Measurements from ENCODE around the gene C19orf81. TPM values are rescaled to one million over a fixed set of nuclear protein-coding genes. Genes with fewer than 3 reads are reported as not detected.

C19orf81 gene
- total and polyA plus RNA-seq, 2 donors (not counting 3 experiments of a cell fraction or from before 2014, with no cell fraction given), result 0.79 to 2.5 TPM

DNA sequence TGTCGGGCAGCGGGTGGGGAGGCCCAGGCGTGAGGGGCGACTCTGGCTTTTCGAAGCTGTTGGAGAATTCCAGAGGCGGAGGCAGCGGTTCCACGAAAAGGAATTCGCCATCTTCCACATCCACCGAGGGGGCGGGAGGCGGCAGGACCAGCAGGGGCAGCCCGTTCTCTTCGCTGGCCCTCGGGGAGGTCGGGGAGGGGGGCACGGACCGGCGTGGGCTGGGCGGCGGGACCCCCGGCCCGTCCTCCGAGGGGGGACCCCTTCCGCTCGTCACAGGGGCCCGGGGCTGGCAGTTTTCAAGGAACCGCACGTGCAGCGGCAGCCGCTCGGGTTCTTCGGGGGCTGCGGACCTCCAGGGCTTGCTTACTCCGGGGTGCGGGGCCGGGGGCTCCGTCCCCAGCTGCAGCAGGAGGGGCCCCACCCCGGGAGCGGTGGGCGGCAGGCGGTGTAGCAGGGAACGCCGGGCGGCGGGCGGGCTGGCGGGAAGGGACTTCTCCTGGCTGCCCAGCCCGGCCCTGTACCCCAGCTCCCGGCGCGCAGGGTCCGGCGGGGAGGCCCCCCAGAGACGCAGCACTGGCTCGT, 18.0 kb downstream of the C19orf81 start:
- FAIRE-seq (no peak), DNase-seq (ENCODE audit: low read depth, low spot score) (no peak)
- H3K9ac ChIP-seq (replicated peaks; ENCODE audit: extremely low read depth, insufficient read depth, low read length), result no peak overlapping the region
- no peak overlapping the region for H3K4me2 ChIP-seq (ENCODE audit: insufficient read depth, low read length)
- H3K36me3 ChIP-seq (ENCODE audit: control insufficient read depth in 2 of 2, extremely low read depth in 1 of 2, insufficient read depth in 2 of 2, low read length in 2 of 2), result no peaks in the 10 kb centered on the region
- TF ChIP-seq, protein P1, sequence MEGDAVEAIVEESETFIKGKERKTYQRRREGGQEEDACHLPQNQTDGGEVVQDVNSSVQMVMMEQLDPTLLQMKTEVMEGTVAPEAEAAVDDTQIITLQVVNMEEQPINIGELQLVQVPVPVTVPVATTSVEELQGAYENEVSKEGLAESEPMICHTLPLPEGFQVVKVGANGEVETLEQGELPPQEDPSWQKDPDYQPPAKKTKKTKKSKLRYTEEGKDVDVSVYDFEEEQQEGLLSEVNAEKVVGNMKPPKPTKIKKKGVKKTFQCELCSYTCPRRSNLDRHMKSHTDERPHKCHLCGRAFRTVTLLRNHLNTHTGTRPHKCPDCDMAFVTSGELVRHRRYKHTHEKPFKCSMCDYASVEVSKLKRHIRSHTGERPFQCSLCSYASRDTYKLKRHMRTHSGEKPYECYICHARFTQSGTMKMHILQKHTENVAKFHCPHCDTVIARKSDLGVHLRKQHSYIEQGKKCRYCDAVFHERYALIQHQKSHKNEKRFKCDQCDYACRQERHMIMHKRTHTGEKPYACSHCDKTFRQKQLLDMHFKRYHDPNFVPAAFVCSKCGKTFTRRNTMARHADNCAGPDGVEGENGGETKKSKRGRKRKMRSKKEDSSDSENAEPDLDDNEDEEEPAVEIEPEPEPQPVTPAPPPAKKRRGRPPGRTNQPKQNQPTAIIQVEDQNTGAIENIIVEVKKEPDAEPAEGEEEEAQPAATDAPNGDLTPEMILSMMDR (IDR thresholded peaks at IDR 0.05; ENCODE audit: extremely low read depth in 1 of 2, insufficient read depth in 1 of 2, low read depth in 1 of 2, low read length in 2 of 2), result no peak
- no peak for TF ChIP-seq MYC (IDR thresholded peaks at IDR 0.05; ENCODE audit: low read depth, low read length)
- no peak for TF ChIP-seq JUN (IDR thresholded peaks at IDR 0.05; ENCODE audit: borderline replicate concordance, insufficient read depth, insufficient read length, low read depth)
- TF ChIP-seq, protein P2, sequence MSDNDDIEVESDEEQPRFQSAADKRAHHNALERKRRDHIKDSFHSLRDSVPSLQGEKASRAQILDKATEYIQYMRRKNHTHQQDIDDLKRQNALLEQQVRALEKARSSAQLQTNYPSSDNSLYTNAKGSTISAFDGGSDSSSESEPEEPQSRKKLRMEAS (IDR thresholded peaks at IDR 0.05; ENCODE audit: insufficient read depth, insufficient read length), result no peak
- peak; percentile 97 for TF ChIP-seq EZH2 (IDR thresholded peaks at IDR 0.05; ENCODE audit: borderline replicate concordance, low read depth, low read length, severe bottlenecking)
- H3K4me1 ChIP-seq (ENCODE audit: control insufficient read depth, extremely low read depth, insufficient read depth, low read length), result no peaks in the 10 kb centered on the region
- ChIA-PET CTCF (interaction anchor here (1.9 kb wide), 1 partner anchor 117 kb away, joined by 4 read pairs; no protein-coding TSS in a partner anchor), POLR2A (no interaction called here)
- dilution Hi-C loops (cut with MboI; ENCODE audit: extremely low pct_ligation_motif_present, low sequenced_read_pairs), result no loop called here
- H3K27me3 ChIP-seq (ENCODE audit: control insufficient read depth in 2 of 2, insufficient read depth in 2 of 2, low read length in 2 of 2), result peaks cover 17 to 31% of the 10 kb centered on the region in 2 experiments
- H2AFZ ChIP-seq (ENCODE audit: low read depth, low read length), result no peak overlapping the region
- no peaks in the 10 kb centered on the region for H3K9me1 ChIP-seq (replicated peaks; ENCODE audit: control insufficient read depth, extremely low read depth, insufficient read depth, low read length)
- no peaks in the 10 kb centered on the region for H4K20me1 ChIP-seq (replicated peaks; ENCODE audit: control insufficient read depth, extremely low read depth, insufficient read depth, low read length)
- H3K9me3 ChIP-seq (replicated peaks; ENCODE audit: control insufficient read depth, insufficient read depth, low read length), result no peaks in the 10 kb centered on the region
- no peak overlapping the region for H3K27ac ChIP-seq (ENCODE audit: insufficient read depth, low read depth, low read length)
- BruUV-seq (replicated peaks), result no TSS peak
- H3K79me2 ChIP-seq (ENCODE audit: control insufficient read depth, insufficient read depth, low read length), result no peaks in the 10 kb centered on the region
- intact Hi-C loops (cut with micrococcal nuclease), result no loop called here
- no peak overlapping the region for H3K4me3 ChIP-seq (replicated peaks in 1 of 3; ENCODE audit: insufficient read depth in 1 of 3, low read depth in 1 of 3, low read length in 3 of 3)

Measured in endothelial cell of umbilical vein (primary cell).